Adrenal gland (tissue), 12 donors: ENCODE measurements around the gene UBE3B. TPM values are rescaled to one million over a fixed set of nuclear protein-coding genes. Genes with fewer than 3 reads are reported as not detected.

ENCODE experiments used
- DNase-seq, 7 donors: peaks; one replicate each; pipeline ENCODE4 v3.0.0-alpha.2; 2019 to 2020
- H3K27ac ChIP-seq, 5 donors: fragments of 200-600 bp; sonication (generic) in 4 of 5; 1 replicate in 3 of 5; 2 replicates in 2 of 5; pipeline versions ENCODE4 v1.5.1 to v1.8.0; 2016 to 2020; ENCODE audit warnings: mild to moderate bottlenecking in 1 of 5
- H3K27me3 ChIP-seq: fragments of 200-600 bp; 2 replicates; pipeline ENCODE4 v1.8.0; 2021
- H3K36me3 ChIP-seq, 2 donors: fragments of 200-600 bp; replicated peaks in 1 of 2; 1 replicate in 1 of 2; 2 replicates in 1 of 2; pipeline versions ENCODE4 v1.5.1 to v1.8.0; 2018 to 2022
- H3K4me1 ChIP-seq, 2 donors: fragments of 200-600 bp; replicated peaks in 1 of 2; 1 replicate in 1 of 2; 2 replicates in 1 of 2; pipeline versions ENCODE4 v1.5.1 to v1.8.0; 2018 to 2021
- H3K4me3 ChIP-seq, 4 donors: fragments of 200-600 bp; sonication (generic) in 3 of 4; one replicate each; pipeline ENCODE4 v1.5.1; 2016 to 2018
- H3K9me3 ChIP-seq, 3 donors: fragments of 200-600 bp; sonication (generic) in 1 of 3; replicated peaks in 1 of 3; 1 replicate in 2 of 3; 2 replicates in 1 of 3; pipeline versions ENCODE4 v1.5.1 to v1.8.0; 2016 to 2021
- POLR2A ChIP-seq, 2 donors: fragments of 450-650 bp; IDR thresholded peaks; one replicate each; pipeline ENCODE4 v1.6.1; 2017; ENCODE audit warnings: antibody characterized with exemption in 2 of 2, mild to moderate bottlenecking in 2 of 2, moderate library complexity in 1 of 2
- WGBS, 4 donors: extraction: QIAGEN DNeasy Blood & Tissue Kit in 2 of 4; methylation state at CpG; one replicate each; pipeline versions ENCODE4 v1.1.5 to v1.1.7; 2013 to 2017; 5-methylcytosine and 5-hydroxymethylcytosine counted together
- intact Hi-C, 2 donors: fragments of 100-400 bp; cut with DNase I; formaldehyde crosslinking; loops; one replicate each; pipeline versions ENCODE4 v1.14.1 to v1.15.0; 2022 to 2023
- polyA plus RNA-seq, 3 donors: library from polyadenylated mRNA; stranded (reverse); fragments of 200-250 nt in 2 of 3; fragments of 350-450 nt in 1 of 3; fragmentation: Illumina TruSeq in 1 of 3; extraction: RNeasy Lipid Tissue Mini Kit (QIAGEN cat#74804) in 1 of 3; gene quantifications; one replicate each; pipeline ENCODE4 v1.2.3, GENCODE V29; 2013 to 2014
- total RNA-seq, 9 donors: library from RNA; depleted of rRNA in 4 of 9; stranded (reverse); fragments of >200 nt in 4 of 9; fragments of 120-200 nt in 1 of 9; fragmentation: NEBNext Ultra II Directional in 1 of 9; extraction: Animal tissue kit (Norgen Biotek cat#: 25700) in 1 of 9; gene quantifications; one replicate each; pipeline versions ENCODE4 v1.1.0 to v1.2.4, GENCODE V29; 2013 to 2023
- TF ChIP-seq, protein P1 (sequence below), 6 experiments: fragments of 450-650 bp in 4 of 6; fragments of 200-600 bp in 2 of 6; sonication (generic) in 1 of 6; IDR thresholded peaks; 1 replicate in 5 of 6; 2 replicates in 1 of 6; pipeline versions ENCODE4 v1.5.1 to v1.8.0; 2016 to 2021; ENCODE audit warnings: antibody characterized with exemption in 6 of 6, mild to moderate bottlenecking in 2 of 6, moderate library complexity in 1 of 6
- donor health status: healthy with polysubstance abuse.
- donor health status: Bipolar disorder and iron deficiency.
- donor health status: DM: yes; HTN: yes; CAD: no.
- donor health status: DM: no; HTN: no; CAD: no.
- donor health status: DM: no; HTN: no; CAD: no.
- donor health status: DM: yes; HTN: yes; CAD: no.

Gene UBE3B
- total and polyA plus RNA-seq, 12 donors = 16.0 to 79.5 (median 39.5) TPM

DNA sequence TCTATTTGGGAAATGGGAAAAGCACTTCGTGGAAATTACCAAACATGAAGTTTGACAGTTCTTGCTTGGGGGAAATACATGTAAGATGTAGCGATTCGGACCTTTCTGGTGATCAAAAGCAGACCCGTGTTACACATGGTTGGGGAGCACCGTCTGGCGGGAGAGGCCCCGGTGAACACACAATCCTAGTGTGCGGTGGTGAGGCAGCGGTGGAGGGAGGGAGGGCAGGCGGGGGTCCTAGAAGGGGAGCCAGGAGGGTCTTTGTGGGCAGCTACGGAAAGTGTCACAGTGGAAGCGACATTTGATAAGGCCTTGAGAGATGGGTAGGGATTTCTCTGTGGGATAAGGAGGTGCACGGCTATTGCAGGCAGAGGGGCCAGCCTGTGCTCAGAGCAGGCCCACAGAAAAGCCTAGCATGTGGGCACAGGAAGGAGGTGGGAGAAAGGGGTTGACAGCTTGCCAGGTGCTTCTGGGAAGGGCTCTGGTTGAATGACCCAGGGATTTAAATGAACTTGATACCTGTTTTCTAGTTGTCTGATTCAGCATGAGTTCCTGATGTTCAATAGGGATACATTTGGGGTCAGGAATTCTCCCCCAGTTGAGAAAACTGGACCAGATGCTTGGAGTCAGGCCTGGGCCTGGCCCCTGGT is 103.4 kb downstream of the UBE3B start:
- H3K4me3 ChIP-seq = no peak overlapping the region
- H3K9me3 ChIP-seq = no peaks in the 10 kb centered on the region
- TF ChIP-seq, protein P1, sequence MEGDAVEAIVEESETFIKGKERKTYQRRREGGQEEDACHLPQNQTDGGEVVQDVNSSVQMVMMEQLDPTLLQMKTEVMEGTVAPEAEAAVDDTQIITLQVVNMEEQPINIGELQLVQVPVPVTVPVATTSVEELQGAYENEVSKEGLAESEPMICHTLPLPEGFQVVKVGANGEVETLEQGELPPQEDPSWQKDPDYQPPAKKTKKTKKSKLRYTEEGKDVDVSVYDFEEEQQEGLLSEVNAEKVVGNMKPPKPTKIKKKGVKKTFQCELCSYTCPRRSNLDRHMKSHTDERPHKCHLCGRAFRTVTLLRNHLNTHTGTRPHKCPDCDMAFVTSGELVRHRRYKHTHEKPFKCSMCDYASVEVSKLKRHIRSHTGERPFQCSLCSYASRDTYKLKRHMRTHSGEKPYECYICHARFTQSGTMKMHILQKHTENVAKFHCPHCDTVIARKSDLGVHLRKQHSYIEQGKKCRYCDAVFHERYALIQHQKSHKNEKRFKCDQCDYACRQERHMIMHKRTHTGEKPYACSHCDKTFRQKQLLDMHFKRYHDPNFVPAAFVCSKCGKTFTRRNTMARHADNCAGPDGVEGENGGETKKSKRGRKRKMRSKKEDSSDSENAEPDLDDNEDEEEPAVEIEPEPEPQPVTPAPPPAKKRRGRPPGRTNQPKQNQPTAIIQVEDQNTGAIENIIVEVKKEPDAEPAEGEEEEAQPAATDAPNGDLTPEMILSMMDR (IDR thresholded peaks at IDR 0.05) = no peak
- no peak for TF ChIP-seq POLR2A (IDR thresholded peaks at IDR 0.05)
- no peaks in the 10 kb centered on the region for H3K27me3 ChIP-seq
- intact Hi-C loops = no loop called here
- no peaks in the 10 kb centered on the region for H3K4me1 ChIP-seq
- H3K27ac ChIP-seq = no peak overlapping the region
- WGBS, 4 donors = 89 to 95% (median 90%) methylated on average over 13 of the region's 13 CpGs
- H3K36me3 ChIP-seq = peaks cover 0 to 70% of the 10 kb centered on the region in 2 donors
- no peak for DNase-seq

DNA sequence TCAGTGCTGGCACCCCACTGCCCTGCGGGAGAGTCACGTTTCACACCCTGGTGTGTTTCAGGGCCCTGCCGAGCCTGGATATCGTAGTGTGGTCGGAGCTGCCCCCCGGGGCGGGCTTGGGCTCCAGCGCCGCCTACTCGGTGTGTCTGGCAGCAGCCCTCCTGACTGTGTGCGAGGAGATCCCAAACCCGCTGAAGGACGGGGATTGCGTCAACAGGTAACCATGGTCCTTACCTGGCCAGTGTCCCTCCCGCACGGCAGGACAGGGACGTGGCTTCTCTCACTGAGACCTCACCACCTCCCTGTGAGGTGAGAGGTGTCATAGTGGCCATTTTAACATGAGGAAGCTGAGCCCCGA is 103.9 kb downstream of the UBE3B start:
- H3K36me3 ChIP-seq = peaks cover 0 to 68% of the 10 kb centered on the region in 2 donors
- DNase-seq = no peak
- 91 to 97% (median 93%) methylated on average over 15 to 18 of the region's 18 CpGs for WGBS, 4 donors
- no peaks in the 10 kb centered on the region for H3K4me1 ChIP-seq
- no peak overlapping the region for H3K27ac ChIP-seq
- no peaks in the 10 kb centered on the region for H3K9me3 ChIP-seq
- no peaks in the 10 kb centered on the region for H3K27me3 ChIP-seq
- TF ChIP-seq, protein P1 (IDR thresholded peaks at IDR 0.05) = no peak
- TF ChIP-seq POLR2A (IDR thresholded peaks at IDR 0.05) = no peak
- intact Hi-C loops = no loop called here
- no peak overlapping the region for H3K4me3 ChIP-seq

DNA sequence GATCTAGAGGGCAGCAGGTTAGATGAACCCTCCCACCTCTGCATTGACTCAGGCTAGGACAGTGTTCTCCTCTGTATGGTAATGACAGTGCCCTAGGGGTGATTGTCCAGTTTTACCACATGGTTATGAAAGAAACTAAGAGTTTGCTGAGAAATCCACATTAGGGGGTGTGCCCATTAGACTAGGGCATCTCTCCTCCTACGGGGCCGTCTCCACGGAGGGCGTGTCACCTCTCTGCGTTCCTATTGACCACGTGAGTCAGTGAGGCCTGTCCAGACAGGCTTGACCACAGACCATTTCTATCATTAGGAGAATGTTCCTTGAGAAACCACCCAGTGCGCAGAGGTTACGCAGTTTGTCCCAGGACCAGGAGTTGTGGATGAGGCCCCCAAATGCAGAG is 104.4 kb downstream of the UBE3B start:
- DNase-seq = no peak
- Histone ChIP-seq H3K36me3 (peaks cover 0 to 64% of the 10 kb centered on the region in 2 donors), H3K4me1 (no peaks in the 10 kb centered on the region), H3K27me3 (no peaks in the 10 kb centered on the region), H3K9me3 (no peaks in the 10 kb centered on the region), H3K27ac (no peak overlapping the region), H3K4me3 (no peak overlapping the region)
- no peak for TF ChIP-seq POLR2A (IDR thresholded peaks at IDR 0.05)
- TF ChIP-seq, protein P1 (IDR thresholded peaks at IDR 0.05) = no peak
- WGBS, 4 donors = 87 to 96% (median 93%) methylated on average over 8 of the region's 8 CpGs
- intact Hi-C loops = no loop called here

DNA sequence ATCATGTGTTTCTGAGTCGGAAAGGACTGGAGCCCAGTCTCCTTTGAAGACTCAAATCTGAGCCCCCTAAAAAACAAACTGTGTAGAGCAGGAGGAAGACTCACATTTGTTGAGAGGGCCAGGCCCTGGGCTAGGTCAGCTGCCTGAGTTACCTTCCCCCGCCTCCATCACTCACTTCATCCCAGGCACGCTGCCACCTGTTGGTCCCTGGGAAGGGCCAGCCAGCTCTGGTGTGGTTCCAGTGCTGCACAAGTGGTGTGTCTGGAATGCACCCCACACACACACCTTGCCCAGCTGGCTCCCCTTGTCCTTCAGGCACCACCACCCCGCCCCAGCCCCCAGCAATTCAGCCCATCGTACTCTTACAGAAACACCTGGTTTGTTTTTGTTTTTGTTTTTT is 105.2 kb downstream of the UBE3B start:
- H3K4me3 ChIP-seq = no peak overlapping the region
- H3K4me1 ChIP-seq = no peaks in the 10 kb centered on the region
- no peaks in the 10 kb centered on the region for H3K9me3 ChIP-seq
- peaks cover 0 to 56% of the 10 kb centered on the region in 2 donors for H3K36me3 ChIP-seq
- H3K27ac ChIP-seq = no peak overlapping the region
- intact Hi-C loops = no loop called here
- H3K27me3 ChIP-seq = no peaks in the 10 kb centered on the region
- TF ChIP-seq, protein P1 (IDR thresholded peaks at IDR 0.05) = no peak
- no peak for TF ChIP-seq POLR2A (IDR thresholded peaks at IDR 0.05)
- 87 to 96% (median 90%) methylated on average over 5 of the region's 5 CpGs for WGBS, 4 donors
- no peak for DNase-seq
